ENCODE results near the gene GRPEL2.

The GRPEL2 gene

DNA sequence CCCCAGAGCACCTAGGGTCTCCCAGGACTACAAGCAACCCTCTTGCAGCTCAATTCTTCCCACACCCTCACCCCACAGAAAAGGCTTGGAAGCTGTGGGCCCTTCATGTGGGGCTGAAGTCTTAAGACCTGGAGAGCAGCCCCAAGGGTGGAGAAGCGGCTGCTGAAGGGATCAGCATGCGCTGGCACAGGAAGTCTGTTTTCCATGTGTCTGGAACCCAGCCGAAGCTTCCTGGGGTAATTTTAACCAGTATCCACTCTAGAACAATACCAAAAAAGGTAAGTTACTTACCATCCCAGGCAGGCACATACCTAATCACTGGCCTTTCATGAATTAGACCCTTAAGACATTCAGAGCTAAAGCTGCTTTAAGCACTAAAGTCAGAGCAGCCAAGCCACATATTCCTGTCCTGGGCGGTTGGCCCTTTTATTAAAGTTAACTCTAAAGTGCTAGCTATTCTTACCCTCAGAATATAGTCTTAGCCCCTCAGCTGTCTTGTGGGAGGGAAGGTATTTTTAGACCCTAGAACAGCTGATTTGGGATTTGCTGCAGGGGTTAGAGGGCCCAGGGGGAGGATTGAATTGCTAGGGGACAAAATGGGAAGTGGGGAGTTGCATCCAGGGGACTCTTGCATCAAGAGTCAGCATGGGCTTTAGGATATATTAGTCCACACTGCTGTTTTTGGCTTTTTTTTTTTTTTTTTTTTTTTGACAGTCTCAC lies 26.9 kb downstream of the GRPEL2 start:
- ChIA-PET POLR2A (interaction anchor here (0.6 to 1.5 kb wide), 6 partner anchors 8 to 51 kb away, joined by 3 to 9 read pairs (median 4); partner anchors contain the start of genes GRPEL2 and PCYOX1L), CTCF (interaction anchor here (0.6 to 15.5 kb wide), 31 partner anchors 8 to 1389 kb away, joined by 3 to 212 read pairs (median 4); partner anchors contain the start of genes IL17B and PCYOX1L)
- TF ChIP-seq SP7 (tag by site-specific recombination; IDR thresholded peaks at IDR 0.05) (no peak), ZNF394 (tag by site-specific recombination; IDR thresholded peaks at IDR 0.05; ENCODE audit: borderline replicate concordance) (peak; percentile 44; the same call in 1 of the 2 replicates)
- H3K4me3 ChIP-seq (ENCODE audit: low read depth, low read length), result no peak overlapping the region
- H3K36me3 ChIP-seq (ENCODE audit: control insufficient read depth in 2 of 2, insufficient read depth in 1 of 2, low read length in 2 of 2), result peaks cover 0 to 6% of the 10 kb centered on the region in 2 experiments; a peak in 1 of 3 replicates
- no peaks in the 10 kb centered on the region for H3K4me1 ChIP-seq (ENCODE audit: control insufficient read depth, insufficient read depth, low read length)
- H3K9me3 ChIP-seq (ENCODE audit: control insufficient read depth, insufficient read depth, low read depth, low read length), result no peaks in the 10 kb centered on the region
- H3K27ac ChIP-seq (ENCODE audit: extremely low read depth, low read depth, low read length), result no peak overlapping the region

DNA sequence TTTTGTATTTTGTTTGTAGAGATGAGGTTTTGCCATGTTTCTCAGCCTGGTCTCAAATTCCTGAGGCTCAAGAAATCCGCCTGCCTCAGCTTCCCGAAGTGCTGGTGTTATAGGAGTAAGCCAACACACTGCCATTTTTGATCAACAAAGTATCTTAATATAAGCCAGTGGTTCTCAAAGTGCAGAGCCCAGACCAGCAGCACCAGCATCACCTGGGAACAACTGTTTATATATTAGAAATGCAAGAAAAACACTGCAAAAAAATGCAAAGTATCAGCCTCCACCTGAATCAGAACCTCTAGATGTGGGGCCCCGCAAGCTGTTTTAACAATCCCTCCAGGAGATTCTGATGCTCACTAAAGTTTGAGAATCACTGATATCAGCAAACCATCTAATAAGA lies 27.6 kb downstream of the GRPEL2 start:
- Histone ChIP-seq H3K36me3 (ENCODE audit: control insufficient read depth in 2 of 2, insufficient read depth in 1 of 2, low read length in 2 of 2) (peaks cover 0 to 6% of the 10 kb centered on the region in 2 experiments; a peak in 1 of 3 replicates), H3K4me1 (ENCODE audit: control insufficient read depth, insufficient read depth, low read length) (no peaks in the 10 kb centered on the region), H3K27ac (ENCODE audit: extremely low read depth, low read depth, low read length) (no peak overlapping the region), H3K9me3 (ENCODE audit: control insufficient read depth, insufficient read depth, low read depth, low read length) (no peaks in the 10 kb centered on the region), H3K4me3 (ENCODE audit: low read depth, low read length) (no peak overlapping the region)
- ChIA-PET POLR2A (interaction anchor here (1.5 kb wide), 1 partner anchor 15 kb away, joined by 6 read pairs; the partner anchor contains the start of gene PCYOX1L), CTCF (interaction anchor here (0.7 to 15.5 kb wide), 11 partner anchors 10 to 192 kb away, joined by 3 to 212 read pairs (median 6); partner anchors contain the start of gene PCYOX1L)
- TF ChIP-seq ZBTB7A (tag by site-specific recombination; IDR thresholded peaks at IDR 0.05; ENCODE audit: low read depth), result no peak
- no peak for TF ChIP-seq ZFP37 (tag by site-specific recombination; IDR thresholded peaks at IDR 0.05)
- TF ChIP-seq ZNF114 (tag by site-specific recombination; IDR thresholded peaks at IDR 0.05), result no peak
- TF ChIP-seq, protein P1, sequence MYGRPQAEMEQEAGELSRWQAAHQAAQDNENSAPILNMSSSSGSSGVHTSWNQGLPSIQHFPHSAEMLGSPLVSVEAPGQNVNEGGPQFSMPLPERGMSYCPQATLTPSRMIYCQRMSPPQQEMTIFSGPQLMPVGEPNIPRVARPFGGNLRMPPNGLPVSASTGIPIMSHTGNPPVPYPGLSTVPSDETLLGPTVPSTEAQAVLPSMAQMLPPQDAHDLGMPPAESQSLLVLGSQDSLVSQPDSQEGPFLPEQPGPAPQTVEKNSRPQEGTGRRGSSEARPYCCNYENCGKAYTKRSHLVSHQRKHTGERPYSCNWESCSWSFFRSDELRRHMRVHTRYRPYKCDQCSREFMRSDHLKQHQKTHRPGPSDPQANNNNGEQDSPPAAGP (tag by site-specific recombination; IDR thresholded peaks at IDR 0.05), result no peak
- TF ChIP-seq ZIC2 (tag by site-specific recombination; IDR thresholded peaks at IDR 0.05), result no peak

DNA sequence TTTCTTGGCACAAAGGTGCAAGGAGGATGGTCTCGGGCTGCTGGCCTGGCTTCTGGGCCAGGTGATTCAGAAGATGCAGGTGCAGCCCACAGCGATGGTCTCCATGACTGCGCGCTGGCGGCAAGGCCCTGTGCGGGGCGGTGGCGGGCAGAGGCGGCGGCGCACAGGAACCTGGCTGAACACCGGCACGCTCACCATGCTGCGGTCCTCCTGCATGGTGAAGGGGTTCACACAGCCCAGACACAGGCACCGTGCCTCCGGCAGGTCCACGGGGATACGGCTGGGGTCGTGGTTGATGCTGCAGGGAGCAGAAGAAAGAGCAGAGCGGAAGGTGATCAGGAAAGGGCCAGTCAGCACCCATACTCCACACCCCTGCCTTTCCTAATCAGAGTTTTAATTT lies 29.0 kb downstream of the GRPEL2 start:
- CTCF ChIA-PET, result interaction anchor here (0.6 to 15.5 kb wide), 5 partner anchors 10 to 1707 kb away, joined by 3 to 212 read pairs (median 61); partner anchors contain the start of gene TNIP1
- H3K27ac ChIP-seq (ENCODE audit: extremely low read depth, low read depth, low read length), result no peak overlapping the region
- TF ChIP-seq ZNF747 (tag by site-specific recombination; IDR thresholded peaks at IDR 0.05) (no peak), ZNF114 (tag by site-specific recombination; IDR thresholded peaks at IDR 0.05) (no peak), ZNF785 (tag by site-specific recombination; IDR thresholded peaks at IDR 0.05) (no peak), ZNF791 (tag by site-specific recombination; IDR thresholded peaks at IDR 0.05) (no peak), ZNF571 (tag by site-specific recombination; IDR thresholded peaks at IDR 0.05) (no peak), ZBTB48 (tag by site-specific recombination; IDR thresholded peaks at IDR 0.05) (no peak), ZNF544 (tag by site-specific recombination; IDR thresholded peaks at IDR 0.05) (no peak), REPIN1 (tag by site-specific recombination; IDR thresholded peaks at IDR 0.05; ENCODE audit: low read depth) (no peak), ZNF184 (tag by site-specific recombination; IDR thresholded peaks at IDR 0.05) (no peak), ZNF416 (tag by site-specific recombination; IDR thresholded peaks at IDR 0.05) (no peak), ZNF140 (tag by site-specific recombination; IDR thresholded peaks at IDR 0.05) (no peak), ZNF76 (tag by site-specific recombination; IDR thresholded peaks at IDR 0.05; ENCODE audit: borderline replicate concordance, low read depth) (no peak), ZFP3 (tag by site-specific recombination; IDR thresholded peaks at IDR 0.05; ENCODE audit: low read depth) (no peak), ZNF169 (tag by site-specific recombination; IDR thresholded peaks at IDR 0.05) (no peak)
- TF ChIP-seq, protein P2, sequence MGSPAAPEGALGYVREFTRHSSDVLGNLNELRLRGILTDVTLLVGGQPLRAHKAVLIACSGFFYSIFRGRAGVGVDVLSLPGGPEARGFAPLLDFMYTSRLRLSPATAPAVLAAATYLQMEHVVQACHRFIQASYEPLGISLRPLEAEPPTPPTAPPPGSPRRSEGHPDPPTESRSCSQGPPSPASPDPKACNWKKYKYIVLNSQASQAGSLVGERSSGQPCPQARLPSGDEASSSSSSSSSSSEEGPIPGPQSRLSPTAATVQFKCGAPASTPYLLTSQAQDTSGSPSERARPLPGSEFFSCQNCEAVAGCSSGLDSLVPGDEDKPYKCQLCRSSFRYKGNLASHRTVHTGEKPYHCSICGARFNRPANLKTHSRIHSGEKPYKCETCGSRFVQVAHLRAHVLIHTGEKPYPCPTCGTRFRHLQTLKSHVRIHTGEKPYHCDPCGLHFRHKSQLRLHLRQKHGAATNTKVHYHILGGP (tag by site-specific recombination; IDR thresholded peaks at IDR 0.05), result no peak
- TF ChIP-seq, protein P3, sequence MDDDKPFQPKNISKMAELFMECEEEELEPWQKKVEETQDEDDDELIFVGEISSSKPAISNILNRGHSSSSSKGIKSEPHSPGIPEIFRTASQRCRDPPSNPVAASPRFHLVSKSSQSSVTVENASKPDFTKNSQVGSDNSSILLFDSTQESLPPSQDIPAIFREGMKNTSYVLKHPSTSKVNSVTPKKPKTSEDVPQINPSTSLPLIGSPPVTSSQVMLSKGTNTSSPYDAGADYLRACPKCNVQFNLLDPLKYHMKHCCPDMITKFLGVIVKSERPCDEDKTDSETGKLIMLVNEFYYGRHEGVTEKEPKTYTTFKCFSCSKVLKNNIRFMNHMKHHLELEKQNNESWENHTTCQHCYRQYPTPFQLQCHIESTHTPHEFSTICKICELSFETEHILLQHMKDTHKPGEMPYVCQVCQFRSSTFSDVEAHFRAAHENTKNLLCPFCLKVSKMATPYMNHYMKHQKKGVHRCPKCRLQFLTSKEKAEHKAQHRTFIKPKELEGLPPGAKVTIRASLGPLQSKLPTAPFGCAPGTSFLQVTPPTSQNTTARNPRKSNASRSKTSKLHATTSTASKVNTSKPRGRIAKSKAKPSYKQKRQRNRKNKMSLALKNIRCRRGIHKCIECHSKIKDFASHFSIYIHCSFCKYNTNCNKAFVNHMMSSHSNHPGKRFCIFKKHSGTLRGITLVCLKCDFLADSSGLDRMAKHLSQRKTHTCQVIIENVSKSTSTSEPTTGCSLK (tag by site-specific recombination; IDR thresholded peaks at IDR 0.05), result no peak
- TF ChIP-seq, protein P4, sequence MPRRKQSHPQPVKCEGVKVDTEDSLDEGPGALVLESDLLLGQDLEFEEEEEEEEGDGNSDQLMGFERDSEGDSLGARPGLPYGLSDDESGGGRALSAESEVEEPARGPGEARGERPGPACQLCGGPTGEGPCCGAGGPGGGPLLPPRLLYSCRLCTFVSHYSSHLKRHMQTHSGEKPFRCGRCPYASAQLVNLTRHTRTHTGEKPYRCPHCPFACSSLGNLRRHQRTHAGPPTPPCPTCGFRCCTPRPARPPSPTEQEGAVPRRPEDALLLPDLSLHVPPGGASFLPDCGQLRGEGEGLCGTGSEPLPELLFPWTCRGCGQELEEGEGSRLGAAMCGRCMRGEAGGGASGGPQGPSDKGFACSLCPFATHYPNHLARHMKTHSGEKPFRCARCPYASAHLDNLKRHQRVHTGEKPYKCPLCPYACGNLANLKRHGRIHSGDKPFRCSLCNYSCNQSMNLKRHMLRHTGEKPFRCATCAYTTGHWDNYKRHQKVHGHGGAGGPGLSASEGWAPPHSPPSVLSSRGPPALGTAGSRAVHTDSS (tag by site-specific recombination; IDR thresholded peaks at IDR 0.05), result no peak
- TF ChIP-seq, protein P5, sequence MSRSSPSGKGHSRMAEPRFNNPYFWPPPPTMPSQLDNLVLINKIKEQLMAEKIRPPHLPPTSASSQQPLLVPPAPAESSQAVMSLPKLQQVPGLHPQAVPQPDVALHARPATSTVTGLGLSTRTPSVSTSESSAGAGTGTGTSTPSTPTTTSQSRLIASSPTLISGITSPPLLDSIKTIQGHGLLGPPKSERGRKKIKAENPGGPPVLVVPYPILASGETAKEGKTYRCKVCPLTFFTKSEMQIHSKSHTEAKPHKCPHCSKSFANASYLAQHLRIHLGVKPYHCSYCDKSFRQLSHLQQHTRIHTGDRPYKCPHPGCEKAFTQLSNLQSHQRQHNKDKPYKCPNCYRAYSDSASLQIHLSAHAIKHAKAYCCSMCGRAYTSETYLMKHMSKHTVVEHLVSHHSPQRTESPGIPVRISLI (tag by site-specific recombination; IDR thresholded peaks at IDR 0.05), result no peak

More for the DNA sequence above, 29.0 kb downstream of the GRPEL2 start:
- Histone ChIP-seq H3K4me1 (ENCODE audit: control insufficient read depth, insufficient read depth, low read length) (no peaks in the 10 kb centered on the region), H3K4me3 (ENCODE audit: low read depth, low read length) (no peak overlapping the region), H3K36me3 (ENCODE audit: control insufficient read depth in 2 of 2, insufficient read depth in 1 of 2, low read length in 2 of 2) (no peaks in the 10 kb centered on the region), H3K9me3 (ENCODE audit: control insufficient read depth, insufficient read depth, low read depth, low read length) (no peaks in the 10 kb centered on the region)
- POLR2A ChIA-PET, result no interaction called here
